Osteocyte (in vitro differentiated cells): Measurements from ENCODE around the gene HOXD3. TPM values are rescaled to one million over a fixed set of nuclear protein-coding genes. Genes with fewer than 3 reads are reported as not detected.

Experiments used
- DNase-seq: peaks from one replicate; pipeline ENCODE4 v3.0.0; 2021; ENCODE audit warnings: mixed read lengths; ENCODE audit not compliant: unreplicated experiment; ENCODE audit errors: extremely low spot score
- H3K27ac Mint-ChIP-seq: one replicate; pipeline ENCODE4 v1.8.0; 2021; ENCODE audit warnings: mild to moderate bottlenecking, mixed read lengths; ENCODE audit not compliant: unreplicated experiment
- H3K27me3 Mint-ChIP-seq: one replicate; pipeline ENCODE4 v1.8.0; 2021; ENCODE audit warnings: mixed read lengths; ENCODE audit not compliant: unreplicated experiment
- H3K36me3 Mint-ChIP-seq: one replicate; pipeline ENCODE4 v1.8.0; 2021; ENCODE audit warnings: mixed read lengths; ENCODE audit not compliant: unreplicated experiment
- H3K4me1 Mint-ChIP-seq: one replicate; pipeline ENCODE4 v1.8.0; 2021; ENCODE audit warnings: mixed read lengths; ENCODE audit not compliant: unreplicated experiment
- H3K4me3 Mint-ChIP-seq: one replicate; pipeline ENCODE4 v1.8.0; 2021; ENCODE audit warnings: mild to moderate bottlenecking, moderate library complexity, mixed read lengths; ENCODE audit not compliant: unreplicated experiment
- H3K9me3 Mint-ChIP-seq: one replicate; pipeline ENCODE4 v1.8.0; 2021; ENCODE audit warnings: mixed read lengths; ENCODE audit not compliant: unreplicated experiment
- CTCF ChIP-seq: fragments of 200-600 bp; sonication (generic); IDR thresholded peaks from 2 replicates; pipeline ENCODE4 v1.5.0; 2021; ENCODE audit warnings: antibody characterized with exemption, mild to moderate bottlenecking, moderate library complexity
- total RNA-seq: library from RNA; stranded (reverse); gene quantifications from 2 replicates; pipeline ENCODE4 v1.2.1, GENCODE V29; 2021

Gene HOXD3
- total RNA-seq, 1 donor from 2014 or later: not detected

DNA sequence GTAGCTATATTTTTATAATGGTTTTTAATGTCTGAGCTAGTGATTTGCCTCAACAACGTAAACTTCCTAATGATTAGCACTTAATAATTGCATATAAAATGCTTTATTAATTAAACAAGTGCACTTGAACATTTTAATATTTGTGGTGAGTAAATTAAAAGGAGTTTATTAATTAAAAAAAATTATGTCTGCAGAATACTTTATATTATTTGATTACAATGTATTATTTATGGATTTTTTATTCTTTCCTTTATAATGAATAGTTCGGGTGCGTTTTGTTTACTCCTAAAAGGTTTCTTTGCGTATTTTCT lies 25.3 kb upstream of the HOXD3 start:
- H3K27ac Mint-ChIP-seq: no peak overlapping the region
- peaks cover 33% of the 10 kb centered on the region for H3K4me1 Mint-ChIP-seq
- TF ChIP-seq CTCF: no peak
- peaks cover 84% of the 10 kb centered on the region for H3K27me3 Mint-ChIP-seq
- H3K9me3 Mint-ChIP-seq: no peaks in the 10 kb centered on the region
- DNase-seq: no peak
- H3K36me3 Mint-ChIP-seq: no peaks in the 10 kb centered on the region
- H3K4me3 Mint-ChIP-seq: peak overlapping the region; percentile 34

DNA sequence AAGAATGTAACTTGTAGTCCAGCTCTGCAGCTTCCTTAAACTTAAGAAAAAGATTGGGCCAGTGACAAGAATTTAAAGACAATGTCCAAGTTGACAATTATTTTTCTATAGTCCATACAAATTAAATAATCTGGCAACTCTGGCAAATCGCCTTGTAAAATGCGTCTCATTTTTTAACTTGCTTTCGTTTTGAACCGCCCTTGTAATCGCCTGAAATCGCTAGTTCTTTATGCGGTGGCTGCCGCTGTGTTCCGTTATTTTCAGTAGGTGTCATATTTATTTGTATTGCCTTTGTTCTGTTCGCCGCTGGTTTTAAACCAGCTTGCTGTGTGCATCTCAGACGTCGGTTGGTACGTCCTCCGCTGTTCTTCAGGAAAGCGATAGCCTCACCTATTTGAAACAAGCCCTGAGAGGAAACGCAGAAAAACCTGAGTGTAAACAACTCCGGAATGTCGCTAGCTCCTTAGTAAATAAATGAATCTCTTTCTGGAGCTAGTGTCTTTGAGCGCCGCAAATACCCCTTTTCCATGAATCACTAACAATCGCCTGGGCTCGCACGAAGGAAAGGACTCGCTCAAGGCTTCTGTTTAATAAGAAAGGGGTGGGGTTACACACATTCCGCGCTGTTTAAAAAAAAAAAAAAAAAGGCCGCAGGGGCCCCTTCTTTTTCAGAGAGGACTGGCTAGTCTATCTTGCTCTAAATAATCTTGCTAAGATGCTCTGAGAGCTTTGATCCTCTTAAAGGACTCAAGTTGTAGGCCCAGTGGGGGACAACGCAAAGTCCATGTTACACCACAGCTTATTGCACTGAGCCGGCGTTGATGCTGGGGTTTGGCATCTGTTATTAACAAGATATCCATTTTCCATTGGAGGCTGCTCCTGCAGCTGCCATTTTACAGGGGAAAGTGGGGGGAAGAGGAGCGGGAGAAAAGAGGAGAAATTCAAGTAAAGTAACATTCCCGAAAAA lies 24.6 kb upstream of the HOXD3 start:
- H3K36me3 Mint-ChIP-seq: peaks cover under 1% of the 10 kb centered on the region
- no peak for TF ChIP-seq CTCF
- H3K27ac Mint-ChIP-seq: no peak overlapping the region
- H3K4me1 Mint-ChIP-seq: peaks cover 33% of the 10 kb centered on the region
- no peak for DNase-seq
- peak overlapping the region; percentile 34 for H3K4me3 Mint-ChIP-seq
- H3K9me3 Mint-ChIP-seq: no peaks in the 10 kb centered on the region
- H3K27me3 Mint-ChIP-seq: peaks cover 84% of the 10 kb centered on the region

- Mint-ChIP-seq H3K4me3 (no peak overlapping the region), H3K36me3 (peaks cover 3% of the 10 kb centered on the region), H3K27me3 (peaks cover 84% of the 10 kb centered on the region), H3K4me1 (peaks cover 29% of the 10 kb centered on the region), H3K27ac (no peak overlapping the region), H3K9me3 (peaks cover 3% of the 10 kb centered on the region)
- DNase-seq: no peak
- TF ChIP-seq CTCF: no peak
Observed at GRCh38 chr2:176133389-176133788, 23.7 kb upstream of the HOXD3 start.

DNA sequence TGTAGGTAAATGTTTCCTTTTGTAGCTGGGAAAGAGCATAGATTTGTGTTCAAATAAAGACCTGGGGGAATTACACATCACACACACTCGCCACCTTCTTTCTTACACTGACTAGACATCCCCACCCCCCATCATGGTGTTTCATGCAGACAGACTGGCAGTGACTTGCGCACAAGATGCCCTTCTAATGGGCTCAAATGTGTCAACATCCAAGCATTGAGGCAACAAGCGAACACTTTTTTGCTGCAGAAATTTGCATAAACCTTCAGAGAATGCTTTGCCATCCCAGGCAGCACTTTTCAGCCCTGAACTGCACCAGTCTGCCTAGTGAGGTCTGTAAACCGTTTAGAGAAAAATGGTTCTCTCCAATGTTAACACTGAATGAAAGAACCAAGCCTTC lies 23.1 kb upstream of the HOXD3 start:
- H3K4me3 Mint-ChIP-seq: no peak overlapping the region
- peaks cover 23% of the 10 kb centered on the region for H3K4me1 Mint-ChIP-seq
- TF ChIP-seq CTCF: no peak
- no peak overlapping the region for H3K27ac Mint-ChIP-seq
- peaks cover 4% of the 10 kb centered on the region for H3K9me3 Mint-ChIP-seq
- H3K36me3 Mint-ChIP-seq: peaks cover 4% of the 10 kb centered on the region
- DNase-seq: no peak
- H3K27me3 Mint-ChIP-seq: peaks cover 84% of the 10 kb centered on the region

GRCh38 chr2:176135035-176135440 lies 22.1 kb upstream of the HOXD3 start:
- DNase-seq: no peak
- H3K4me1 Mint-ChIP-seq: peaks cover 20% of the 10 kb centered on the region
- no peak for TF ChIP-seq CTCF
- no peak overlapping the region for H3K27ac Mint-ChIP-seq
- H3K4me3 Mint-ChIP-seq: no peak overlapping the region
- H3K27me3 Mint-ChIP-seq: peaks cover 89% of the 10 kb centered on the region
- H3K9me3 Mint-ChIP-seq: peaks cover 4% of the 10 kb centered on the region
- H3K36me3 Mint-ChIP-seq: peaks cover 5% of the 10 kb centered on the region
